ENCODE data around the gene HLA-DRB5.
A peak's percentile ranks its signal among the peaks of the same experiment; 100 is the strongest.
"Not testable (repeated sequence)": the region's sequence is repeated elsewhere in the genome, so short reads cannot be mapped to it uniquely, and the experiment has no call there.

Gene HLA-DRB5

DNA sequence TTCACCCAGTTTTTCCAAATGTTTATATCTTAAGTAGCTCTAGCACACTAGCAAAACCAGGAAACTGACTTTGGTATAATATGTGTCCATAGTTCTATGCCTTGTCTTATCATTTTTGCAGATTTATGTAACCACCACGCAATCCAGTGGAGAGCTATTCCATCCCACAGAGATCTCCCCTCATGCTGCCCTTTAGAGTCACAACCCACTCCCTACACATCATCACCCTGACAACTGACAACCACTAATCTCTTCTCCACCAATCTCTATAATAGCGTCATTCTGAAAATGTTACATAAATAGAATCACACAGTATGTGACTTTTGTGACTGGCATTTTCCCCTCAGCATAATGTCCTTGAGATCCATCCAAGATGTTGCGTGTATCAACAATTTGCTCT lies 29.1 kb downstream of the HLA-DRB5 start:
- no peak for DNase-seq (ENCODE audit: low spot score)

DNA sequence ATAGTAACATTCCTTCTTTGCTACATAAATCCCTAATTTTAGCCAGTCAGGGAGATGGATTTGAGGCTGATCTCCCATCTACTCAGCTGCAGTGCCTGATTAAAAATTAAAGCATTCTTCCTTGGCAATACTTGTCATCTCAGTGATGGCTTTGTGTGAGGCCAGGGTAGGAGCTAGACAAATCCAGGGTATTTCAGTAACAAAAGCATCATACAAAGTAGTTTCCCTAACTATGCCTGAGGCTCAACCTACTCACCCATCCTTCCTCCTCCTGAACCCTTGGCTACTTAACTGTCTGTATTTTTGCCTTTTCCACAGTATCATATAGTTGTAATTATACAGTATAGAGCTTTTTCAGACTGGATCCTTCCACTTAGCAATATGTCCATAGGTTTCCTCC lies 37.7 kb downstream of the HLA-DRB5 start:
- no peak for DNase-seq (ENCODE audit: low spot score)

DNA sequence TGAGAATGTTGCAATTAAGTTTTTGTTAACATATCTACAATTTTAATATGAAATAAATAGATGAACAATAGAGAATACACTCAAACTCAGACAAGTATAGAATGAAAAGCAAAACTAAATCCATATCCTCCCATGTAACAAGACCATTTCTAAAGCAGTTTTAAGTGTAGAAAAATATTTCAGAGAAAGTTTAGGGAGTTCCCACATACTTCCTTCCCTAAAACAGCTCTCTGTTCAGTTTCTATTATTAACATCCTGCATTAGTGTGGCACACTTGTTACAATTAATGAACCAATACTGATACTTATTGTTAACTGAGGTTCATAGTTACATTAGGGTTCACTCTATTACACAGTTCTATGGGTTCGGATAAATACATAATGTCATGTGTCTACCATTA lies 38.4 kb downstream of the HLA-DRB5 start:
- no peak for DNase-seq (ENCODE audit: low spot score)

DNA sequence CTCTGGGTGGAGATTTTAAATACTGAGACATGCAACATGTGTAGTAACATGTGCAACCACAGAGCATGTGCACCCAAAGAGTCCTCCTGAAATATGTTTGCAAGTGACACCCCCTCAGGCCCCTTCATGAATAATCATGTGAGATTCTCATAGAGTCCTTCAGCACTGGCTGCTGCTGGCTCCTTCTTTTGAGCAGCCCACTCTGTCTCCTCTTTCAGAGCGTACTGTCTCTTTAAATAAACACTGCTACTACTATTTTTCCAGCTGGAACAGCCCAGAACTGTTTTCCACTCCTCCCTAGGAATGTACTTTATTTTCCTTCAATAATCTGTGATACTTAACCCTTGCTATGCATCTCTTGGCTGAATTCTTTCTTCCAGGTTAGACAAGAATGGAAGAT lies 42.0 kb downstream of the HLA-DRB5 start:
- no peak for DNase-seq (ENCODE audit: low spot score)

DNA sequence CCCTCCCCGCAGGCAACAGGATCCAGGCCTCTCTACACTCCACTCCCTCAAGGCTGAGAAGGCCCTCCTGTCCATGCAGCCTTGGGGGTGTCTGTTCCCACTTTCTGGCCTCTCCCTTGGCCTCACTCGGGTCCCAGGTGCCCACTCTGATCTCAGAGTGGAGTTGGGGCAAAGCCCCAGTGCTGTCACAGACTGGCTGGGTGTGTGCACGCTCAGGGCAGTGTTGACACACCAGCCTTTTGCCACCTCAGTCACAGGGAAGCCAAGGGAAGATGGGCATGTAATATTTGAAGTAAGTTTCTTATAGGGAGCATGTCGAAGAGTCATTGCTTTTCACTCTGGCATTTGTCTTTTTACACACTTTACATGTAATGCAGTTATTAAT lies 45.5 kb downstream of the HLA-DRB5 start:
- no peak for DNase-seq (ENCODE audit: low spot score)

- no peak for DNase-seq (ENCODE audit: low spot score)
Measured at GRCh38 chr6:32483968-32484613, 46.0 kb downstream of the HLA-DRB5 start.

- DNase-seq (ENCODE audit: low spot score) = no peak
Measured at GRCh38 chr6:32475392-32476206, 54.5 kb downstream of the HLA-DRB5 start.

GRCh38 chr6:32473376-32474348 lies 56.4 kb downstream of the HLA-DRB5 start:
- peak; percentile 9 for DNase-seq (ENCODE audit: low spot score)

DNA sequence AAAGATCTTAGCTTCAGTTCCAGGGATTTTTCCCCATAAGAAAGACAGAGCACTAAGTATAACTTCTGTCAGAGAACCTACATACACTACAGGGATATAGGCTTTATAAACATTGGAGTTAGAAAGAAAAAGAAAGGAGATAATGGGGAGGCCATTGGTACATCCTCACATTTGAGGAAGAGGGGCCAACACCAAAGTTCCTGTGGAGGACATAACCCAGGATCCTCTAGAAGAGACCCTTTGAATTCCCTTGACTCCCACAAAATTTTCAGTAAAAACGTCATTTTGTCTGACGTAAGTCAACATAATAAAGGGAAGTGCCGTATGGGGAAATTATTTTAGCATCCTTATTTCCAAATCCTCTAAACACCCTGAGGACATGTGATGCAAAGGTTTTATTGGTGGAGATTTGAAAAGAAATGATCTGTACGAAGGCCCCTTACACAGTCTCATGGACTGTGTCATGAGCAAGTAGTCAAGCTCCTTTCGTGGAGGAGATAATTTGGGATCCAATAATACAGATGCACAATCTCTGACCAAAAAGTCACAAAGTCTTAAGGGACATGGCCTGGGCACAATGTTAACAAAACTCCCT lies 57.2 kb downstream of the HLA-DRB5 start:
- no peak for DNase-seq (ENCODE audit: low spot score)

DNA sequence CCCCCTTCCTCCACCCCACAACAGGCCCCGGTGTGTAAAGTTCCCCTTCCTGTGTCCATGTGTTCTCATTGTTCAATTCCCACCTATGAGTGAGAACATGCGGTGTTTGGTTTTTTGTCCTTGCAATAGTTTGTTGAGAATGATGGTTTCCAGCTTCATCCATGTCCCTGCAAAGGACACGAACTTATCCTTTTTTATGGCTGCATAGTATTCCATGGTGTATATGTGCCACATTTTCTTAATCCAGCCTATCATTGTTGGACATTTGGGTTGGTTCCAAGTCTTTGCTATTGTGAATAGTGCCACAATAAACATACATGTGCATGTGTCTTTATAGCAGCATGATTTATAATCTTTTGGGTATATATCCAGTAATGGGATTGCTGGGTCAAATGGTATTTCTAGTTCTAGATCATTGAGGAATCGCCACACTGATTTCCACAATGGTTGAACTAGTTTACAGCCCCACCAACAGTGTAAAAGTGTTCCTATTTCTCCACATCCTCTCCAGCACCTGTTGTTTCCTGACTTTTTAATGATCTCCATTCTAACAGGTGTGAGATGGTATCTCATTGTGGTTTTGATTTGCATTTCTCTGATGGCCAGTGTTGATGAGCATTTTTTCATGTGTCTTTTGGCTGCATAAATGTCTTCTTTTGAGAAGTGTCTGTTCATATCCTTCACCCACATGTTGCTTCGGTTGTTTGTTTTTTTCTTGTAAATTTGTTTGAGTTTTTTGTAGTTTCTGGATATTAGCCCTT lies 62.2 kb downstream of the HLA-DRB5 start:
- DNase-seq (ENCODE audit: low spot score) = not testable (repeated sequence)
